ENCODE measurements around the gene PLPP3. TPM values are rescaled to one million over a fixed set of nuclear protein-coding genes. Genes with fewer than 3 reads are reported as not detected.

The PLPP3 gene
- polyA plus RNA-seq, 1 of the 3 experiments (the other 2 are of a cell fraction), result 32.2 TPM

DNA sequence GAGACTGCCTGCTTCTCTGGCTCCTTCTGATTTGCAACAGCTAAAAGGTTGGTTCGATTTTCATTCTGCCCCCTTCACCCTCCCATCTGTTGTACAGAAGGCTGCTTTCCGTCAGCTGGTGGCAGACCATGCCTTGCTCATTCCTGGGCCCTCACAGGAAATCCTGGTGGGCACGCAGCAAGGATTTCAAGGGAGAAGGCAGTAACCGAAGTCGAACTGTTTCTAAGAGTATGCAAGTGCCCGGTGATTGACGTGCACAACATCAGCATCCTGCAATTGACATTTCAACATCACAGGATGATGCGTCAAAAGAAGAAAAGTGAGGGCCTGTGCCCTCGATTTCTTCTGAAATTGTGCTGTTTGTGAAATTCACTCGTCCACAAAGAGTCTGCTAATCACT is 83.8 kb downstream of the PLPP3 start:
- CTCF ChIA-PET, result no interaction called here
- no peaks in the 10 kb centered on the region for H3K9me3 ChIP-seq
- POLR2A ChIA-PET, result no interaction called here
- H3K27me3 ChIP-seq (ENCODE audit: insufficient read depth), result no peaks in the 10 kb centered on the region
- H3K79me2 ChIP-seq (ENCODE audit: insufficient read depth), result no peaks in the 10 kb centered on the region
- H3K36me3 ChIP-seq (replicated peaks in 1 of 2; ENCODE audit: control insufficient read depth in 1 of 2, insufficient read depth in 2 of 2, low read length in 1 of 2), result peaks cover 23 to 66% of the 10 kb centered on the region in 2 experiments
- H3K9me2 ChIP-seq, result no peaks in the 10 kb centered on the region
- H3K9ac ChIP-seq, result no peak overlapping the region
- no peak for TF ChIP-seq SMC3 (IDR thresholded peaks at IDR 0.05; ENCODE audit: low read depth, low read length)
- no peak for TF ChIP-seq EZH2phosphoT487 (IDR thresholded peaks at IDR 0.05; ENCODE audit: borderline replicate concordance, low read depth)
- TF ChIP-seq GATA2 (CRISPR knock-in tag; IDR thresholded peaks at IDR 0.05), result no peak
- no peak for TF ChIP-seq RXRA (IDR thresholded peaks at IDR 0.05; ENCODE audit: borderline replicate concordance, low read depth)
- no peak for TF ChIP-seq SIN3A (IDR thresholded peaks at IDR 0.05; ENCODE audit: borderline replicate concordance, low read depth, low read length)
- no peak for TF ChIP-seq NRF1 (IDR thresholded peaks at IDR 0.05; ENCODE audit: low read depth, low read length)
- TF ChIP-seq, protein P1, sequence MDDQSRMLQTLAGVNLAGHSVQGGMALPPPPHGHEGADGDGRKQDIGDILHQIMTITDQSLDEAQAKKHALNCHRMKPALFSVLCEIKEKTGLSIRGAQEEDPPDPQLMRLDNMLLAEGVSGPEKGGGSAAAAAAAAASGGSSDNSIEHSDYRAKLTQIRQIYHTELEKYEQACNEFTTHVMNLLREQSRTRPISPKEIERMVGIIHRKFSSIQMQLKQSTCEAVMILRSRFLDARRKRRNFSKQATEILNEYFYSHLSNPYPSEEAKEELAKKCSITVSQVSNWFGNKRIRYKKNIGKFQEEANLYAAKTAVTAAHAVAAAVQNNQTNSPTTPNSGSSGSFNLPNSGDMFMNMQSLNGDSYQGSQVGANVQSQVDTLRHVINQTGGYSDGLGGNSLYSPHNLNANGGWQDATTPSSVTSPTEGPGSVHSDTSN (IDR thresholded peaks at IDR 0.05), result no peak
- TF ChIP-seq, protein P2, sequence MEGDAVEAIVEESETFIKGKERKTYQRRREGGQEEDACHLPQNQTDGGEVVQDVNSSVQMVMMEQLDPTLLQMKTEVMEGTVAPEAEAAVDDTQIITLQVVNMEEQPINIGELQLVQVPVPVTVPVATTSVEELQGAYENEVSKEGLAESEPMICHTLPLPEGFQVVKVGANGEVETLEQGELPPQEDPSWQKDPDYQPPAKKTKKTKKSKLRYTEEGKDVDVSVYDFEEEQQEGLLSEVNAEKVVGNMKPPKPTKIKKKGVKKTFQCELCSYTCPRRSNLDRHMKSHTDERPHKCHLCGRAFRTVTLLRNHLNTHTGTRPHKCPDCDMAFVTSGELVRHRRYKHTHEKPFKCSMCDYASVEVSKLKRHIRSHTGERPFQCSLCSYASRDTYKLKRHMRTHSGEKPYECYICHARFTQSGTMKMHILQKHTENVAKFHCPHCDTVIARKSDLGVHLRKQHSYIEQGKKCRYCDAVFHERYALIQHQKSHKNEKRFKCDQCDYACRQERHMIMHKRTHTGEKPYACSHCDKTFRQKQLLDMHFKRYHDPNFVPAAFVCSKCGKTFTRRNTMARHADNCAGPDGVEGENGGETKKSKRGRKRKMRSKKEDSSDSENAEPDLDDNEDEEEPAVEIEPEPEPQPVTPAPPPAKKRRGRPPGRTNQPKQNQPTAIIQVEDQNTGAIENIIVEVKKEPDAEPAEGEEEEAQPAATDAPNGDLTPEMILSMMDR (IDR thresholded peaks at IDR 0.05), result no peak
- TF ChIP-seq, protein P3, sequence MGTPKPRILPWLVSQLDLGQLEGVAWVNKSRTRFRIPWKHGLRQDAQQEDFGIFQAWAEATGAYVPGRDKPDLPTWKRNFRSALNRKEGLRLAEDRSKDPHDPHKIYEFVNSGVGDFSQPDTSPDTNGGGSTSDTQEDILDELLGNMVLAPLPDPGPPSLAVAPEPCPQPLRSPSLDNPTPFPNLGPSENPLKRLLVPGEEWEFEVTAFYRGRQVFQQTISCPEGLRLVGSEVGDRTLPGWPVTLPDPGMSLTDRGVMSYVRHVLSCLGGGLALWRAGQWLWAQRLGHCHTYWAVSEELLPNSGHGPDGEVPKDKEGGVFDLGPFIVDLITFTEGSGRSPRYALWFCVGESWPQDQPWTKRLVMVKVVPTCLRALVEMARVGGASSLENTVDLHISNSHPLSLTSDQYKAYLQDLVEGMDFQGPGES (IDR thresholded peaks at IDR 0.05; ENCODE audit: low read depth, low read length), result no peak
- TF ChIP-seq, protein P4, sequence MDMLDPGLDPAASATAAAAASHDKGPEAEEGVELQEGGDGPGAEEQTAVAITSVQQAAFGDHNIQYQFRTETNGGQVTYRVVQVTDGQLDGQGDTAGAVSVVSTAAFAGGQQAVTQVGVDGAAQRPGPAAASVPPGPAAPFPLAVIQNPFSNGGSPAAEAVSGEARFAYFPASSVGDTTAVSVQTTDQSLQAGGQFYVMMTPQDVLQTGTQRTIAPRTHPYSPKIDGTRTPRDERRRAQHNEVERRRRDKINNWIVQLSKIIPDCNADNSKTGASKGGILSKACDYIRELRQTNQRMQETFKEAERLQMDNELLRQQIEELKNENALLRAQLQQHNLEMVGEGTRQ (IDR thresholded peaks at IDR 0.05; ENCODE audit: borderline replicate concordance, low read depth, low read length), result no peak
- no peak for TF ChIP-seq ELF1 (IDR thresholded peaks at IDR 0.05)
- TF ChIP-seq, protein P5, sequence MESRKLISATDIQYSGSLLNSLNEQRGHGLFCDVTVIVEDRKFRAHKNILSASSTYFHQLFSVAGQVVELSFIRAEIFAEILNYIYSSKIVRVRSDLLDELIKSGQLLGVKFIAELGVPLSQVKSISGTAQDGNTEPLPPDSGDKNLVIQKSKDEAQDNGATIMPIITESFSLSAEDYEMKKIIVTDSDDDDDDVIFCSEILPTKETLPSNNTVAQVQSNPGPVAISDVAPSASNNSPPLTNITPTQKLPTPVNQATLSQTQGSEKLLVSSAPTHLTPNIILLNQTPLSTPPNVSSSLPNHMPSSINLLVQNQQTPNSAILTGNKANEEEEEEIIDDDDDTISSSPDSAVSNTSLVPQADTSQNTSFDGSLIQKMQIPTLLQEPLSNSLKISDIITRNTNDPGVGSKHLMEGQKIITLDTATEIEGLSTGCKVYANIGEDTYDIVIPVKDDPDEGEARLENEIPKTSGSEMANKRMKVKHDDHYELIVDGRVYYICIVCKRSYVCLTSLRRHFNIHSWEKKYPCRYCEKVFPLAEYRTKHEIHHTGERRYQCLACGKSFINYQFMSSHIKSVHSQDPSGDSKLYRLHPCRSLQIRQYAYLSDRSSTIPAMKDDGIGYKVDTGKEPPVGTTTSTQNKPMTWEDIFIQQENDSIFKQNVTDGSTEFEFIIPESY (IDR thresholded peaks at IDR 0.05; ENCODE audit: borderline replicate concordance, low read depth), result no peak
- no peak for TF ChIP-seq TEAD4 (IDR thresholded peaks at IDR 0.05; ENCODE audit: borderline replicate concordance, insufficient read depth)
- no peak for TF ChIP-seq MXI1 (IDR thresholded peaks at IDR 0.05; ENCODE audit: low read depth, low read length)
- H2AFZ ChIP-seq (ENCODE audit: low read depth), result no peak overlapping the region
- no peaks in the 10 kb centered on the region for H3F3A ChIP-seq (replicated peaks; ENCODE audit: insufficient read depth)
- 87% methylated on average over 10 of the region's 10 CpGs for WGBS (ENCODE audit: low lambda C conversion rate)
- peak overlapping the region in 1 of 2 experiments; percentile 39; a peak in 2 of 4 replicates for H3K27ac ChIP-seq (ENCODE audit: low read depth in 2 of 2, low read length in 1 of 2)
- peaks cover 0 to 59% of the 10 kb centered on the region in 2 experiments; a peak in 2 of 4 replicates for H3K4me1 ChIP-seq (ENCODE audit: control insufficient read depth in 1 of 2, insufficient read depth in 2 of 2, low read depth in 1 of 2, low read length in 1 of 2)
- no peak for DNase-seq
- no peak overlapping the region for H3K4me3 ChIP-seq (ENCODE audit: low read depth in 2 of 2, low read length in 1 of 2)
- no peaks in the 10 kb centered on the region for H4K20me1 ChIP-seq (ENCODE audit: insufficient read depth)
- H3K4me2 ChIP-seq, result no peak overlapping the region

All from SK-N-SH (cell line).